IPS DF 6.9 (cell line): ENCODE results near the gene MYLK3.

Source experiments
- DNase-seq: peaks from one replicate; pipeline ENCODE4 v3.0.0-alpha.2; 2013; ENCODE audit warnings: low read depth, low spot score
- H3K27ac ChIP-seq: one replicate; pipeline ENCODE4 v1.5.1; 2013; ENCODE audit warnings: low read length, control low read depth
- H3K27me3 ChIP-seq: 2 replicates; pipeline ENCODE4 v1.6.1; 2013; ENCODE audit warnings: mild to moderate bottlenecking, low read length; ENCODE audit not compliant: control insufficient read depth, insufficient read depth
- H3K36me3 ChIP-seq: 2 replicates; pipeline ENCODE4 v1.6.1; 2013; ENCODE audit warnings: low read length; ENCODE audit not compliant: control insufficient read depth, insufficient read depth
- H3K4me1 ChIP-seq: 2 replicates; pipeline ENCODE4 v1.6.1; 2013; ENCODE audit warnings: low read length; ENCODE audit not compliant: control insufficient read depth, insufficient read depth
- H3K4me3 ChIP-seq: 2 replicates; pipeline ENCODE4 v1.5.1; 2013; ENCODE audit warnings: mild to moderate bottlenecking, low read length
- H3K9me3 ChIP-seq: 2 replicates; pipeline ENCODE4 v1.6.1; 2013; ENCODE audit warnings: low read length, inconsistent platforms; ENCODE audit not compliant: control insufficient read depth, insufficient read depth
- WGBS: extraction: QIAGEN DNeasy Blood & Tissue Kit; methylation state at CpG from one replicate; pipeline ENCODE4 v1.1.7; 2013; ENCODE audit warnings: mixed read lengths, missing lambda C conversion rate; ENCODE audit not compliant: insufficient read length, insufficient coverage; 5-methylcytosine and 5-hydroxymethylcytosine counted together

Gene MYLK3

GRCh38 chr16:46747777-46748651, at the start of gene MYLK3:
Gene MYLK3, minus strand, starts transcription at chr16:46748344. Its CDS starts 151 bp downstream, at chr16:46748193.
- H3K4me3 ChIP-seq, result no peak within 1 kb of the TSS
- H3K4me1 ChIP-seq, result peaks cover 2% of the 10 kb centered on the region
- WGBS, result no CpG with 5 or more reads among the region's 25 CpGs

GRCh38 chr16:46797501-46797900, 49.4 kb upstream of the MYLK3 start:
- Histone ChIP-seq H3K4me1 (no peaks in the 10 kb centered on the region), H3K27me3 (no peaks in the 10 kb centered on the region), H3K36me3 (no peaks in the 10 kb centered on the region), H3K27ac (no peak overlapping the region), H3K9me3 (no peaks in the 10 kb centered on the region), H3K4me3 (no peak overlapping the region)
- no peak for DNase-seq
- no CpG with 5 or more reads among the region's 4 CpGs for WGBS

More at GRCh38 chr16:46747777-46748651, at the start of gene MYLK3:
- DNase-seq, result peak; percentile 25
- Histone ChIP-seq H3K27me3 (no peaks in the 10 kb centered on the region), H3K27ac (no peak within 1 kb of the TSS), H3K9me3 (no peaks in the 10 kb centered on the region), H3K36me3 (no peaks in the 10 kb centered on the region)

- no peak overlapping the region for H3K27ac ChIP-seq
- no CpG with 5 or more reads among the region's 1 CpG for WGBS
- H3K27me3 ChIP-seq, result no peaks in the 10 kb centered on the region
- H3K36me3 ChIP-seq, result no peaks in the 10 kb centered on the region
- no peaks in the 10 kb centered on the region for H3K4me1 ChIP-seq
- no peak overlapping the region for H3K4me3 ChIP-seq
- no peaks in the 10 kb centered on the region for H3K9me3 ChIP-seq
- DNase-seq, result no peak
These were observed 48.7 kb upstream of the MYLK3 start for GRCh38 chr16:46796764-46797269.

GRCh38 chr16:46793841-46794240, 45.7 kb upstream of the MYLK3 start:
- Histone ChIP-seq H3K4me3 (no peak overlapping the region), H3K27me3 (no peaks in the 10 kb centered on the region), H3K4me1 (no peaks in the 10 kb centered on the region), H3K27ac (no peak overlapping the region), H3K36me3 (no peaks in the 10 kb centered on the region), H3K9me3 (no peaks in the 10 kb centered on the region)
- WGBS, result no CpG with 5 or more reads among the region's 1 CpG
- no peak for DNase-seq

- no CpG with 5 or more reads among the region's 8 CpGs for WGBS
- Histone ChIP-seq H3K27me3 (no peaks in the 10 kb centered on the region), H3K4me1 (no peaks in the 10 kb centered on the region), H3K9me3 (no peaks in the 10 kb centered on the region), H3K27ac (no peak overlapping the region), H3K36me3 (no peaks in the 10 kb centered on the region), H3K4me3 (no peak overlapping the region; the same call in 1 of the 2 replicates)
- DNase-seq, result no peak
These were observed 42.6 kb upstream of the MYLK3 start for GRCh38 chr16:46790599-46791270.

- H3K4me1 ChIP-seq, result 0 out of 2 replicates have a peak, but pooled peaks cover 1% of the 10 kb centered on the region
- no peak overlapping the region for H3K27ac ChIP-seq
- H3K27me3 ChIP-seq, result no peaks in the 10 kb centered on the region
- no peaks in the 10 kb centered on the region for H3K9me3 ChIP-seq
- no peaks in the 10 kb centered on the region for H3K36me3 ChIP-seq
- peak; percentile 47 for DNase-seq
- peak overlapping the region; percentile 83; the same call in 1 of the 2 replicates for H3K4me3 ChIP-seq
- WGBS, result no CpG with 5 or more reads among the region's 43 CpGs
These were observed 41.6 kb upstream of the MYLK3 start for GRCh38 chr16:46789499-46790414.

- Histone ChIP-seq H3K27ac (no peak overlapping the region), H3K4me1 (0 out of 2 replicates have a peak, but pooled peaks cover 1% of the 10 kb centered on the region), H3K9me3 (no peaks in the 10 kb centered on the region), H3K27me3 (no peaks in the 10 kb centered on the region), H3K4me3 (no peak overlapping the region), H3K36me3 (no peaks in the 10 kb centered on the region)
- no peak for DNase-seq
- WGBS, result no CpG with 5 or more reads among the region's 3 CpGs
These were observed 40.8 kb upstream of the MYLK3 start for GRCh38 chr16:46788891-46789474.

- H3K4me3 ChIP-seq, result no peak overlapping the region
- no peak for DNase-seq
- H3K27ac ChIP-seq, result no peak overlapping the region
- no peaks in the 10 kb centered on the region for H3K9me3 ChIP-seq
- no peaks in the 10 kb centered on the region for H3K27me3 ChIP-seq
- no CpG with 5 or more reads among the region's 1 CpG for WGBS
- no peaks in the 10 kb centered on the region for H3K36me3 ChIP-seq
- 0 out of 2 replicates have a peak, but pooled peaks cover 1% of the 10 kb centered on the region for H3K4me1 ChIP-seq
These were observed 39.8 kb upstream of the MYLK3 start for GRCh38 chr16:46787909-46788308.

GRCh38 chr16:46785076-46785845, 37.1 kb upstream of the MYLK3 start:
- Histone ChIP-seq H3K27ac (no peak overlapping the region), H3K4me3 (no peak overlapping the region), H3K9me3 (no peaks in the 10 kb centered on the region), H3K27me3 (no peaks in the 10 kb centered on the region), H3K36me3 (no peaks in the 10 kb centered on the region), H3K4me1 (0 out of 2 replicates have a peak, but pooled peaks cover 1% of the 10 kb centered on the region)
- no peak for DNase-seq
- WGBS, result no CpG with 5 or more reads among the region's 3 CpGs
